ENCODE measurements around the gene SLN.

The SLN gene

GRCh38 chr11:107683807-107684206, 28.0 kb downstream of the SLN start:
- no peak for DNase-seq (ENCODE audit: low read depth in 2 of 2)

GRCh38 chr11:107683061-107683460, 28.8 kb downstream of the SLN start:
- no peak for DNase-seq (ENCODE audit: low read depth in 2 of 2)

GRCh38 chr11:107682572-107682971, 29.3 kb downstream of the SLN start:
- DNase-seq (ENCODE audit: low read depth in 2 of 2), result no peak

- DNase-seq (ENCODE audit: low read depth in 2 of 2), result no peak
Measured at GRCh38 chr11:107682171-107682570, 29.7 kb downstream of the SLN start.

GRCh38 chr11:107679255-107680024, 32.4 kb downstream of the SLN start:
- no peak for DNase-seq (ENCODE audit: low read depth in 2 of 2)

- no peak for DNase-seq (ENCODE audit: low read depth in 2 of 2)
Measured at GRCh38 chr11:107678632-107678971, 33.3 kb downstream of the SLN start.

- DNase-seq (ENCODE audit: low read depth in 2 of 2), result no peak
Measured at GRCh38 chr11:107677924-107678631, 33.8 kb downstream of the SLN start.

GRCh38 chr11:107676336-107677057, 35.4 kb downstream of the SLN start:
- DNase-seq (ENCODE audit: low read depth in 2 of 2), result no peak

GRCh38 chr11:107675902-107676301, 36.0 kb downstream of the SLN start:
- DNase-seq (ENCODE audit: low read depth in 2 of 2), result no peak

- no peak for DNase-seq (ENCODE audit: low read depth in 2 of 2)
Measured at GRCh38 chr11:107669893-107670601, 41.8 kb downstream of the SLN start.

GRCh38 chr11:107669191-107669740, 42.6 kb downstream of the SLN start:
- no peak for DNase-seq (ENCODE audit: low read depth in 2 of 2)

- no peak for DNase-seq (ENCODE audit: low read depth in 2 of 2)
Measured at GRCh38 chr11:107666911-107667613, 44.8 kb downstream of the SLN start.

- no peak for DNase-seq (ENCODE audit: low read depth in 2 of 2)
Measured at GRCh38 chr11:107665018-107665417, 46.8 kb downstream of the SLN start.

- DNase-seq (ENCODE audit: low read depth in 2 of 2), result no peak
Measured at GRCh38 chr11:107661656-107662055, 50.2 kb downstream of the SLN start.

- DNase-seq (ENCODE audit: low read depth in 2 of 2), result no peak
Measured at GRCh38 chr11:107660066-107660465, 51.8 kb downstream of the SLN start.

GRCh38 chr11:107659310-107659709, 52.5 kb downstream of the SLN start:
- no peak for DNase-seq (ENCODE audit: low read depth in 2 of 2)

All from activated CD8-positive, alpha-beta memory T cell treated with anti-CD3 and anti-CD28 coated beads for 4 hours (primary cell).